Measurements from ENCODE around the gene HBZ.
"Not testable (repeated sequence)": the region's sequence is repeated elsewhere in the genome, so short reads cannot be mapped to it uniquely, and the experiment has no call there.

The HBZ gene

DNA sequence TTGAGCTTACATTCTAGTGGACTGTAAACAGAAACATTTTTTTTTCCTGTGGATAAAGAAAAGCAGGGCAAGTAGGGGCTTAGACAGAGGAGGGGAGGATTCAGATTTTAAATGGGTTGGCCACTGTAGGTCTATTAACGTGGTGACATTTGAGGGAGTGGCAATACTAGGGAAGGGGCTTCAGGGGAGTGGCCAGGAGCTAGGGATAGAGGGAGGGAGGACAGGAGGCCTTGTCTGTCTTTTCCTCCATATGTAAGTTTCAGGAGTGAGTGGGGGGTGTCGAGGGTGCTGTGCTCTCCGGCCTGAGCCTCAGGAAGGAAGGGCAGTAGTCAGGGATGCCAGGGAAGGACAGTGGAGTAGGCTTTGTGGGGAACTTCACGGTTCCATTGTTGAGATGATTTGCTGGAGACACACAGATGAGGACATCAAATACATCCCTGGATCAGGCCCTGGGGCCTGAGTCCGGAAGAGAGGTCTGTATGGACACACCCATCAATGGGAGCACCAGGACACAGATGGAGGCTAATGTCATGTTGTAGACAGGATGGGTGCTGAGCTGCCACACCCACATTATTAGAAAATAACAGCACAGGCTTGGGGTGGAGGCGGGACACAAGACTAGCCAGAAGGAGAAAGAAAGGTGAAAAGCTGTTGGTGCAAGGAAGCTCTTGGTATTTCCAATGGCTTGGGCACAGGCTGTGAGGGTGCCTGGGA lies 6.8 kb downstream of the HBZ start:
- no peak overlapping the region for H2BK15ac ChIP-seq (ENCODE audit: low read length)
- no peaks in the 10 kb centered on the region for H3K79me1 ChIP-seq (ENCODE audit: low read depth, low read length)
- no peak overlapping the region for H3K14ac ChIP-seq (ENCODE audit: low read length)
- no peak overlapping the region for H2AFZ ChIP-seq (ENCODE audit: low read length)
- no CpG with 5 or more reads among the region's 6 CpGs for WGBS, 2 donors (ENCODE audit: extremely low coverage in 2 of 2, insufficient read length in 2 of 2, insufficient replicate concordance in 1 of 2)
- DNase-seq (ENCODE audit: low spot score) = no peak
- H3K27ac ChIP-seq (replicated peaks; ENCODE audit: low read length) = no peak overlapping the region
- H3K18ac ChIP-seq (ENCODE audit: low read length) = no peak overlapping the region
- peaks cover 4 to 6% of the 10 kb centered on the region in 2 donors for H3K4me1 ChIP-seq (ENCODE audit: control insufficient read depth in 2 of 2, insufficient read depth in 1 of 2, low read depth in 1 of 2, low read length in 2 of 2)
- no peak overlapping the region for H2BK120ac ChIP-seq (ENCODE audit: low read depth, low read length)
- H3K36me3 ChIP-seq (replicated peaks in 1 of 2; ENCODE audit: control insufficient read depth in 2 of 2, insufficient read depth in 2 of 2, low read length in 2 of 2) = no peaks in the 10 kb centered on the region
- H4K8ac ChIP-seq (ENCODE audit: low read depth, low read length) = no peak overlapping the region
- H3K4me2 ChIP-seq (ENCODE audit: insufficient read depth, low read length, poor library complexity, severe bottlenecking) = no peak overlapping the region
- no peak overlapping the region for H4K91ac ChIP-seq (ENCODE audit: low read depth, low read length, poor library complexity)
- no peak overlapping the region for H2BK5ac ChIP-seq (ENCODE audit: low read length)
- H2BK12ac ChIP-seq (ENCODE audit: low read length) = no peak overlapping the region
- H3K9me3 ChIP-seq (replicated peaks in 1 of 2; ENCODE audit: control insufficient read depth in 2 of 2, insufficient read depth in 1 of 2, low read depth in 1 of 2, low read length in 2 of 2) = peaks cover 0 to 2% of the 10 kb centered on the region in 2 donors
- no peak overlapping the region for H3K23ac ChIP-seq (ENCODE audit: low read depth, low read length, poor library complexity)
- H2AK5ac ChIP-seq (ENCODE audit: low read depth, low read length) = no peak overlapping the region
- peaks cover 7 to 67% (median 38%) of the 10 kb centered on the region in 3 experiments for H3K27me3 ChIP-seq (ENCODE audit: control insufficient read depth in 3 of 3, insufficient read depth in 3 of 3, low read depth in 1 of 3, low read length in 3 of 3)
- no peak overlapping the region for H3K4ac ChIP-seq (ENCODE audit: low read length)
- H3K9ac ChIP-seq (ENCODE audit: low read depth, low read length, poor library complexity) = no peak overlapping the region
- no peak overlapping the region for H3K4me3 ChIP-seq (ENCODE audit: low read length in 2 of 2)

GRCh38 chr16:160242-160641 lies 7.8 kb downstream of the HBZ start:
- not testable (repeated sequence) for H4K8ac ChIP-seq (ENCODE audit: low read depth, low read length); H3K9ac ChIP-seq (ENCODE audit: low read depth, low read length, poor library complexity); H2BK5ac ChIP-seq (ENCODE audit: low read length); H2BK120ac ChIP-seq (ENCODE audit: low read depth, low read length); H3K79me1 ChIP-seq (ENCODE audit: low read depth, low read length); H2AK5ac ChIP-seq (ENCODE audit: low read depth, low read length); H2BK15ac ChIP-seq (ENCODE audit: low read length); H3K36me3 ChIP-seq (replicated peaks in 1 of 2; ENCODE audit: control insufficient read depth in 2 of 2, insufficient read depth in 2 of 2, low read length in 2 of 2); H3K4me3 ChIP-seq (ENCODE audit: low read length in 2 of 2); H3K14ac ChIP-seq (ENCODE audit: low read length); H2BK12ac ChIP-seq (ENCODE audit: low read length); H3K27ac ChIP-seq (replicated peaks; ENCODE audit: low read length); H2AFZ ChIP-seq (ENCODE audit: low read length); H3K18ac ChIP-seq (ENCODE audit: low read length); H3K9me3 ChIP-seq (replicated peaks in 1 of 2; ENCODE audit: control insufficient read depth in 2 of 2, insufficient read depth in 1 of 2, low read depth in 1 of 2, low read length in 2 of 2); DNase-seq (ENCODE audit: low spot score); H3K4me1 ChIP-seq (ENCODE audit: control insufficient read depth in 2 of 2, insufficient read depth in 1 of 2, low read depth in 1 of 2, low read length in 2 of 2); H3K4me2 ChIP-seq (ENCODE audit: insufficient read depth, low read length, poor library complexity, severe bottlenecking); H3K4ac ChIP-seq (ENCODE audit: low read length); H3K23ac ChIP-seq (ENCODE audit: low read depth, low read length, poor library complexity); H4K91ac ChIP-seq (ENCODE audit: low read depth, low read length, poor library complexity)
- H3K27me3 ChIP-seq (ENCODE audit: control insufficient read depth in 3 of 3, insufficient read depth in 3 of 3, low read depth in 1 of 3, low read length in 3 of 3) = peaks cover 3 to 61% (median 33%) of the 10 kb centered on the region in 3 experiments
- whole genome bisulfite sequencing, 2 donors (ENCODE audit: extremely low coverage in 2 of 2, insufficient read length in 2 of 2, insufficient replicate concordance in 1 of 2) = no CpG with 5 or more reads among the region's 20 CpGs

- DNase-seq (ENCODE audit: low spot score) = no peak
- Histone ChIP-seq H2AFZ (ENCODE audit: low read length) (no peak overlapping the region), H3K36me3 (replicated peaks in 1 of 2; ENCODE audit: control insufficient read depth in 2 of 2, insufficient read depth in 2 of 2, low read length in 2 of 2) (no peaks in the 10 kb centered on the region), H2AK5ac (ENCODE audit: low read depth, low read length) (no peak overlapping the region), H3K18ac (ENCODE audit: low read length) (no peak overlapping the region), H3K27me3 (ENCODE audit: control insufficient read depth in 3 of 3, insufficient read depth in 3 of 3, low read depth in 1 of 3, low read length in 3 of 3) (peaks cover 8 to 62% (median 34%) of the 10 kb centered on the region in 3 experiments), H3K14ac (ENCODE audit: low read length) (no peak overlapping the region), H3K9ac (ENCODE audit: low read depth, low read length, poor library complexity) (no peak overlapping the region), H4K91ac (ENCODE audit: low read depth, low read length, poor library complexity) (no peak overlapping the region), H4K8ac (ENCODE audit: low read depth, low read length) (no peak overlapping the region), H2BK120ac (ENCODE audit: low read depth, low read length) (no peak overlapping the region), H3K4ac (ENCODE audit: low read length) (no peak overlapping the region), H3K4me2 (ENCODE audit: insufficient read depth, low read length, poor library complexity, severe bottlenecking) (no peak overlapping the region), H2BK15ac (ENCODE audit: low read length) (no peak overlapping the region), H3K23ac (ENCODE audit: low read depth, low read length, poor library complexity) (no peak overlapping the region), H2BK12ac (ENCODE audit: low read length) (no peak overlapping the region), H2BK5ac (ENCODE audit: low read length) (no peak overlapping the region), H3K79me1 (ENCODE audit: low read depth, low read length) (no peaks in the 10 kb centered on the region), H3K4me3 (ENCODE audit: low read length in 2 of 2) (no peak overlapping the region), H3K27ac (replicated peaks; ENCODE audit: low read length) (no peak overlapping the region), H3K4me1 (ENCODE audit: control insufficient read depth in 2 of 2, insufficient read depth in 1 of 2, low read depth in 1 of 2, low read length in 2 of 2) (peaks cover 0 to 6% of the 10 kb centered on the region in 2 donors), H3K9me3 (replicated peaks in 1 of 2; ENCODE audit: control insufficient read depth in 2 of 2, insufficient read depth in 1 of 2, low read depth in 1 of 2, low read length in 2 of 2) (no peaks in the 10 kb centered on the region)
- WGBS, 2 donors (ENCODE audit: extremely low coverage in 2 of 2, insufficient read length in 2 of 2, insufficient replicate concordance in 1 of 2) = no CpG with 5 or more reads among the region's 18 CpGs
Observed at GRCh38 chr16:160691-161190, 8.3 kb downstream of the HBZ start.

DNA sequence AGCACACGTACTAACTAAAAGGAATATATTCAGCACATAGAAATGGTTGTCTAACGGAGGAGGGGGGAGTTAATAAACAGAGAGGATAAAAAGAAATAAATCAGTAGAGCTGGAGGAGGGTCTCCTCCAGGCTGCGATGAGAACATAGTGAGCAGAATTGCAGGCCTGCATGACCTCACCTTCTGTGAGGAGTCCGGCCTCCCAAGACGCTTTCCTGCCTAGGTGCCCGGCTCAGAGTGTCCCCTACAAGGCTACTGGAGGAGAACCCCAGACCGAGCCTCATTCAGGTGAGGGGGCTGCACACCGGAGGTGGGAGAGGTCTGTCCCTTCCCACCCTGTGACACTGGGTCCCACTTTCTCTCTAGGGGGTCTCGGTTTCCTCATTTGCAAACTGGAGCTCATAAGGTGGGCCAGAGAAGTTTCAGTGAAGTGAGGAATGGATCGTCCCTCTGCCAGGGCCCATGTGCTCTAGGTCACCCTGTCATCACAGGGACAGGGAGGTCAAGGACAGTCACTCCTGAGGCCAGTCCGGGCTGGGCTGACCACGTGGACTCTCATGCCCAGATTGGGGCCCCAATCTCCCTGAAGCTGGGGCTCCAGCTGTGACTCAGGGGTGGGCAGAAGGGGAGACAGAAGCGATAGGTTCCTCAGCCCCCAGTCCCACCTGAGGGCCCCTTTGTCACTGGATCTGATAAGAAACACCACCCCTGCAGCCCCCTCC lies 10.0 kb downstream of the HBZ start:
- H3K23ac ChIP-seq (ENCODE audit: low read depth, low read length, poor library complexity) = peak overlapping the region; percentile 73
- H3K9me3 ChIP-seq (replicated peaks in 1 of 2; ENCODE audit: control insufficient read depth in 2 of 2, insufficient read depth in 1 of 2, low read depth in 1 of 2, low read length in 2 of 2) = no peaks in the 10 kb centered on the region
- H2BK5ac ChIP-seq (ENCODE audit: low read length) = no peak overlapping the region
- H3K4me2 ChIP-seq (ENCODE audit: insufficient read depth, low read length, poor library complexity, severe bottlenecking) = no peak overlapping the region
- no peak overlapping the region for H3K4me3 ChIP-seq (ENCODE audit: low read length in 2 of 2)
- no peak overlapping the region for H4K91ac ChIP-seq (ENCODE audit: low read depth, low read length, poor library complexity)
- H3K14ac ChIP-seq (ENCODE audit: low read length) = no peak overlapping the region
- WGBS, 2 donors (ENCODE audit: extremely low coverage in 2 of 2, insufficient read length in 2 of 2, insufficient replicate concordance in 1 of 2) = 100% methylated on average over 1 of the region's 13 CpGs; no CpG with 5 or more reads in 1 of the 2 donors
- H3K27me3 ChIP-seq (ENCODE audit: control insufficient read depth in 3 of 3, insufficient read depth in 3 of 3, low read depth in 1 of 3, low read length in 3 of 3) = peaks cover 25 to 68% (median 43%) of the 10 kb centered on the region in 3 experiments
- H3K4me1 ChIP-seq (ENCODE audit: control insufficient read depth in 2 of 2, insufficient read depth in 1 of 2, low read depth in 1 of 2, low read length in 2 of 2) = peaks cover 0 to 13% of the 10 kb centered on the region in 2 donors
- H3K18ac ChIP-seq (ENCODE audit: low read length) = no peak overlapping the region
- no peak overlapping the region for H3K4ac ChIP-seq (ENCODE audit: low read length)
- no peak overlapping the region for H2BK12ac ChIP-seq (ENCODE audit: low read length)
- H3K36me3 ChIP-seq (replicated peaks in 1 of 2; ENCODE audit: control insufficient read depth in 2 of 2, insufficient read depth in 2 of 2, low read length in 2 of 2) = no peaks in the 10 kb centered on the region
- H3K79me1 ChIP-seq (ENCODE audit: low read depth, low read length) = no peaks in the 10 kb centered on the region
- H2BK120ac ChIP-seq (ENCODE audit: low read depth, low read length) = no peak overlapping the region
- H3K27ac ChIP-seq (replicated peaks; ENCODE audit: low read length) = no peak overlapping the region
- no peak overlapping the region for H2BK15ac ChIP-seq (ENCODE audit: low read length)
- no peak overlapping the region for H2AK5ac ChIP-seq (ENCODE audit: low read depth, low read length)
- H3K9ac ChIP-seq (ENCODE audit: low read depth, low read length, poor library complexity) = no peak overlapping the region
- no peak for DNase-seq (ENCODE audit: low spot score)
- H2AFZ ChIP-seq (ENCODE audit: low read length) = no peak overlapping the region
- no peak overlapping the region for H4K8ac ChIP-seq (ENCODE audit: low read depth, low read length)
